ENCODE data around the gene ZNF709.

The ZNF709 gene

GRCh38 chr19:12411893-12412292, 72.7 kb downstream of the ZNF709 start:
- no peak for TF ChIP-seq CTCF (IDR thresholded peaks at IDR 0.05; ENCODE audit: borderline replicate concordance, insufficient read depth, low read depth, low read length)

More at GRCh38 chr19:12411893-12412292, 72.7 kb downstream of the ZNF709 start:
- no peak overlapping the region for H3K4me3 ChIP-seq (ENCODE audit: low read depth, low read length)
